Umbilical cord (tissue), 2 donors: ENCODE measurements around the gene TRAF2. TPM values are rescaled to one million over a fixed set of nuclear protein-coding genes. Genes with fewer than 3 reads are reported as not detected.
"Not testable (repeated sequence)": the region's sequence is repeated elsewhere in the genome, so short reads cannot be mapped to it uniquely, and the experiment has no call there.

Experiments
- DNase-seq: peaks from one replicate; pipeline ENCODE4 v3.0.0-alpha.2; 2015; ENCODE audit warnings: low spot score
- total RNA-seq: library from RNA; depleted of rRNA; stranded (reverse); fragments of >200 nt; gene quantifications from one replicate; pipeline ENCODE4 v1.2.3, GENCODE V29; 2014; ENCODE audit warnings: low replicate concordance; ENCODE audit not compliant: insufficient read depth

Gene TRAF2
- total RNA-seq, 1 donor from 2014 or later = 5.1 TPM

DNA sequence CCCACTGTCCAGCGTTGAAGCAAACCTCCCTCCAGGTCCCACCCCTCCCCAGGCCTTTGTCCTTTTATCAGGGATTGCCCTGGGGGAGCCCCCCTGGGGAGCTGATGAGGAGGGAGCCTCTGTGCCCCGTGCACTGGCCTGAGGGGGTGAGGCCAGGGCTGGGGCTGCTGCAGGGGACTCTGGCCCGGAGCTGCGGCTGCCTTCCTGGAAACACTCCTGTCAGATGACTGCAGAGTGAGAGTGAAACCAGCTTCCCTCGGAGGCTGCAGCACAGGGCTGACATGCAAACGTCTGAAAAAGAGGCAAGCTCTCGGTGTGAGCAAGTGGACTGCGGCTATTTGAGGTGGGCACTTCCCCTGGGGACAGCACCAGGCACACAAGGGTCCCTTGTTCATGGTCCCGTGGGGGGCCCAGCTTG, 4.6 kb upstream of the TRAF2 start:
- DNase-seq = peak; percentile 70

DNA sequence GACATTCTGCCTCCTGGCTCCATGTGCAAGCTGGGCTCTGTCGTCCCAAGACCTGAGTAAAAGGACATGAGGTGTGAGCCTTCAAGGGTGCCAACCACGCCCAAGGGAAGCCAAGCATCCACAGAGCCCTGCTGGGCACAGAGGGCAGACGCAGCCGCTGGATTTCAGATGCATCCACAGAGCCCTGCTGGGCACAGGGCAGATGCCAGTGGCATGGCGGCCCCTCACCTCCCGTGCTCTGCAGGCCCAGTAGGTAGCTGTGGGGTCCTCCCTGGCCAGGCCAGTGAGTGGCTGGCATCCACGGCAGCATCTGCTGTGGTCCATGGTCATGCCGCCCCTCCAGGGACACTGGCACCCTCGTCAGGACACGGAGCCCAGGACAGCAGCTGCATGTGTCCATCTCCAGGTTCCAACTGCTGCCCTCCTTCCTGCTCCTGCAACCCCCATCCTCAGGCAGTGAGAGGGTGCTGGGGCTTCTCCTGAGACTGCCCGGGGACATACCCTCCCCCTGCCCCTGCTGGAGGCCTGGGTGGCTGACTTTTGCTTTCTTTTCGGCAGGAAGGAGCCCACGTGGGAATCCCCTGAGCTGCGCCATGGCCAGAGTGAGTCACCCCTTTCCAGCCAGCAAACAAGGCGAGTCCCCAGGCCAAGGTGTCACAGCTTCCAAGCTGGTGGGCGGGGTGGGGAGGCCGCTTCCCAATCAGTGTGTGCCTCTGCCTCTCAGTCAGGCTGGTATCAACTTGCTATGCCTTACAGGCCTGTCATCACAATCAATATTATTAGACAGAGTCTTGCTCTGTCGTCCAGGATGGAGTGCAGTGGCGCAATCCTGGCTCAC, 4.0 kb upstream of the TRAF2 start:
- DNase-seq = no peak

DNA sequence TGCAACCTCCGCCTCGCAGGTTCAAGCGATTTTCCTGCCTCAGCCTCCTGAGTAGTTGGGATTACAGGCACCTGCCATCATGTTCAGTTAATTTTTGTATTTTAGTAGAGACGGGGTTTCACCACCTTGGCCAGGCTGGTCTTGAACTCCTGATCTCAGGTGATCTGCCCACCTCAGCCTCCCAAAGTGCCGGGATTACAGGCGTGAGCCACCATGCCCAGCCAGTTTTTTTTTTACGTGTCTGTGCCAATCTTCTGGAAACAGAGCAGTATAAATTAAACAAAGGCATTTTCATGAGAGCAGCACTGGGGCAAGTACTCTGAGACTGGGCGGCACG, 3.4 kb upstream of the TRAF2 start:
- DNase-seq = not testable (repeated sequence)

DNA sequence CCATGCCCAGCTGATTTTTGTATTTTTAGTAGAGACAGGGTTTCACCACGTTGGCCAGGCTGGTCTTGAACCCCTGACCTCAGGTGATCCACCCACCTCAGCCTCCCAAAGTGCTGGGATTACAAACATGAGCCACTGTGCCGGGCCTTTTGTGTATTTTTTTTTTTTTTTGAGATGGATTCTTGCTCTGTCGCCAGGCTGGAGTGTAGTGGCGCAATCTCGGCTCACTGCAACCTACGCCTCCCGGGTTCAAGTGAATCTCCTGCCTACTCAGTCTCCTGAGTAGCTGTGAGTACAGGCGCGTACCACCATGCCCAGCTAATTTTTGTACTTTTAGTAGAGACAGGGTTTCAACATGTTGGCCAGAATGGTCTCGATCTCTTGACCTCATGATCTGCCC, 2.6 kb upstream of the TRAF2 start:
- not testable (repeated sequence) for DNase-seq

DNA sequence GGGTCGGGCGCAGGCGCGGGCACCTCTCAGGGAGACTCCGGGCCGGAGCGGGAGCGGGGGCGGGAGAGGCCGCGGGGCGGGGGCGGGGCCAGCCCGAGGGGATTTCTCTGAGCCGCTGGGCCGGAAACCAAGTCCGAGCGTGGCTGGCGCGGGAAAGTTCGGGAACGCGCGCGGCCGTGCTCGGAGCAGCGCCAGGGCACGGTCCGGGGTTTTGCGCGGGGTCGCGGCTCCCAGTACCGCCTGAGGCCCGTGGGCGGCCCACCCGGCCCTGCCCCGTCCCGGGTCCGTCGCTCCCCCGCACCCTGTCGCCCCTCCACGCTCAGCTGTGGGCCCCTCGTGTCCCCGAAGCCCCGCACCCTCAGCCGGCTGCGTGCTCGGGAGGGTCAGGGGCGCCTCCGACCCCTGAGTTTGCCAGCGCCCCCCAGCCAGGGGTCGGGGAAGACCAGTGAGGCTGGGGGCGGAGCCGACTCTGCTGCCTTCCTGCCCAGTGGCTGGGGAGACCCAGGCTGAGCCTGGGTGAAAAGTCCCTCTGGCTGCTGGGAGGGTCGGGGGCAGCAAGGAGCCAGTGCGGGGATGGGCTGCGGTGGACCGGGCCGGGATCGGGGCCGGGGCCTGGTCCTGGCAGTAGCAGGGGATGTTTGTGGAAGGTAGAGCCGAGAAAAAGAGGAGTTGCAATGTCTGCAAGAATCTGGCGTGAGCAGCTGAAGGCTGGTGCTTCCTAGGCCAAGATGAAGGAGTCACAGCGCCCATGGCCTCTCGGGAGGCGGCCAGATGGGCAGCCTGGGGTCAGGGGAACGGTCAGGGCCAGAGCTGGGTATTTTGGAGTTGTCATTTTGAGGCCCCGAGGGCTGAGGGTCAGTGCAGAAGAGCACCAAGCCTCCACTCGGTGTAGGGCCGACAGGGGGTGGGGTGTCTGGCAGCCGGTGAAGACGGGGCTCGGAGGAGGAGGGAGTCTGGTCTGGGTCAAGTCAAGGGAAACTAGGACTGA, 588 bp downstream of the TRAF2 start:
- DNase-seq = peak; percentile 16

DNA sequence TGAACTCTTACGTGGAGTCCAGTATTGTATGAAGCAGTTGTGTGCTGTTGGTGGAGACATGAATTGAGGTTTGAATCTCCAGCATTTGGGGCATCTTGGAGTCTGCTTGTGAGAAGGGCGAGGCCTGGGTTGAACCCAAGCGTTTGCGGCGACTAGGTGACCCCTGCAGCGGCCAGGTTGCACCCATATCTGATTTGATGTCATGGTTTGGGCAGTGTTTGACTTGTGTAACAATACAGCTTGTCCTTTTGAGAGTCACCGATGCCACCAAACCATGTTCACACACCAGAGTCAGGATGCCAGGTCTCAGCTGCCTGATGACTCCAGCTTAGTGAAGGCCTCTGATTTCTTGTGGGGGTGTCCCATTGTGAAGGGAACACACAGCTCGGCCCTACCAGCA, 2.1 kb downstream of the TRAF2 start:
- no peak for DNase-seq

DNA sequence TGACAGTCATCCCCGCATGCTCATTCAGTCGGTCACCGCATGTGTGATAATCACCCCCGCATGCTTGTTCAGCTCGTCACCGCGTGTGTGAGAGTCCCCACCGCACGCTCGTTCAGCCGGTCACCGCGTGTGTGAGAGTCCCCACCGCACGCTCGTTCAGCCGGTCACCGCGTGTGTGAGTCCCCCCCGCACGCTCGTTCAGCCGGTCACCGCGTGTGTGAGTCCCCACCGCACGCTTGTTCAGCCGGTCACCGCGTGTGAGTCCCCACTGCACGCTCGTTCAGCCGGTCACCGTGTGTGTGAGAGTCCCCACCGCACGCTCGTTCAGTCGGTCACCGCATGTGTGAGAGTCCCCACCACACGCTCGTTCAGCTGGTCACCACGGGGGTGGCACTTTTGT, 3.5 kb downstream of the TRAF2 start:
- DNase-seq = no peak

DNA sequence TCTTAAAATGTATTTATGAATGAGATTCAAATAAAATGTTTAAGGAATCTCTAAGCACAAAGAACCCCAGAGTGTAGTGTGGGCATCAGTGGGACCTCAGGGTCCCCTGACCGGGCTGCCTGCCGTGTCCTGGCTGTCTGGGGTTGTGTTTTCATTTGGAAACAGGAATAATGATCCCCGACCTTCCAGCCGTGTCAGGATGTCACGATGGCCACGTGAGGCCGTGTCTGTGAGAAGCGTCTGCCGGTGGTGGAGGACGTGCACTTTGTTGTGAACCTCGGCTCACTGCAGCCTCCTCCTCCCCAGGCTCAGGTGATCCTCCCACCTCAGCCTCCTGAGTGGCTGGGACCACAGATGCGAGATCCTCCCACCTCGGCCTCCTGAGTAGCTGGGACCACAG, 4.3 kb downstream of the TRAF2 start:
- no peak for DNase-seq

DNA sequence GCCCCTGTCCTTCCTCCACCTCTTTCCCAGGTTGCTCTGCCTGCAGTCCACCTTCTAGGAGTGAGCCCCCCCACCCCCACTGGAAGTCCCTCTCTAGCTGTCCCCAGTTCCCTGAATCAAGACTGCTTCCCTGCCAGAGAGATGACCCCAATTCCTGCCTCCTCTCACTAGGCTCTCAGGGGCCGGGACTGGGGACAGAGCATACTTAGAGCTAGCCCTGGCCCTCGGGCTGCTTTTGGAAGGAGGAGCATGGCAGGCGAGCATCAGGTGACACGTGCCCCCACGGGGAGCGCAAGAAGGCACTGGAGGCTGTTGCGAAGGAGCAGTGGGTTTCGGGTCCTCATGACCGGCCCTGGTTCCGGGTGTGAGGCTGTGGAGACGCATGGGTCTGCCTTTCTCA, 9.7 kb downstream of the TRAF2 start:
- DNase-seq = no peak

DNA sequence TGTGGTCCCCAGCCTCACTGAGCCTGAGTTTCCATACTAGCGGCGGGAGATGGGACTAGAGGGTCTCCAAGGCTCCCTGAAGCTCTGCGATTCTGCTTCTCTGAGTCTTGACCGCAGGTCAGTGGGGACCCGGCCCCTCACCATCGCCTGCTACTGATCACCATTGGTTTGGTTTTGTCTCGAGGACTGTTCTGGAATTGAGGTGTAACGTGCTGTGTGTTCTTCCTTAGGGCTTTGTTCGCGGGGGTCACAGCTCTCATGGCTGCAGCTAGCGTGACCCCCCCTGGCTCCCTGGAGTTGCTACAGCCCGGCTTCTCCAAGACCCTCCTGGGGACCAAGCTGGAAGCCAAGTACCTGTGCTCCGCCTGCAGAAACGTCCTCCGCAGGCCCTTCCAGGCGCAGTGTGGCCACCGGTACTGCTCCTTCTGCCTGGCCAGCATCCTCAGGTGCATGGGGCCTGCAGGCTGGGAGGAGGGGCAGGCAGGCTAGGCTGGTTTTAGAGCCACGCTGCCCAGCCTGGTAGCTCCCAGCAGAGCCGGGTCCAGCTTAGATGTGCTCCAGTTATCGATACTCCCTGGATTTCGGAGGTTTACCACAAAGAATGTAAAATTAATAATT, 12.3 kb downstream of the TRAF2 start:
- DNase-seq = no peak

DNA sequence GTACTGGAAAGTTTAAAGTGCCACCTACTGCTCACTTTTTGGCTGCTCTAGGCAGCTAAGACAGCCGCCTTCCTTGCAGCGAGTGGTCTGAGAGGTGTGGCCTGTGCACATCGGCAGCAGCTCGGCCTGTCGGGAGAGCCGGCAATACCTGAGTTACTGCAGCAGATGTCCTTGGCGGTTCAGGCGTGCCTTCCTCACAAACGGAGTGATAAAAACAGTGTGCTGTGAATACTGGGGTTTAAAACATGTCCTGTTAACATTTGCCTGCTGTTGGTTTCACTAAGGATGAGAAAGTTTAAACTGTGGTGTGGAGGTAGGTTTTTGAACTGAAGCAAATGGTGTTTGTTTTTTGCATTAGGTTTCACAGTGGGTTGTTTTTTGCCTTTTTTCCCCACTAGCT, 12.9 kb downstream of the TRAF2 start:
- DNase-seq = peak; percentile 9

DNA sequence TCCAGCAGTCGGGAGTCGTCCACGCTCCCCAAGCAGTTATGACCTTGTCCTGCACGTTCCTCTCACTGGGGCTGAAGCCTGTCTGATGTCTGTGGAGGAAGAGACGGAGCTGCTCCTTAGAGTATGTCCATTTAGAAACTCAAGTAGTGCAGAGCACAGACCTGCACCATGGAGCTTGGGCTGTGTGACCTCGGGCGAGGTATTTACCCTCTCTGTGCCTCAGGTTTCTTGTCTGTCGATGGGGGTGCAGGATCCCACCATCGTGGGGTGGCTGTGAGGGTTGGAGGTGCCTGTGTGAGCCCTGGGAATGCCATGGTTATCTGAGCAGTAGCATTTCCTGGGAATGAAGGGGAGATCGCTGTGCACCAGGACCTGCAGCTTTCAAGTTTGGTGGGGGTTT, 14.2 kb downstream of the TRAF2 start:
- no peak for DNase-seq

DNA sequence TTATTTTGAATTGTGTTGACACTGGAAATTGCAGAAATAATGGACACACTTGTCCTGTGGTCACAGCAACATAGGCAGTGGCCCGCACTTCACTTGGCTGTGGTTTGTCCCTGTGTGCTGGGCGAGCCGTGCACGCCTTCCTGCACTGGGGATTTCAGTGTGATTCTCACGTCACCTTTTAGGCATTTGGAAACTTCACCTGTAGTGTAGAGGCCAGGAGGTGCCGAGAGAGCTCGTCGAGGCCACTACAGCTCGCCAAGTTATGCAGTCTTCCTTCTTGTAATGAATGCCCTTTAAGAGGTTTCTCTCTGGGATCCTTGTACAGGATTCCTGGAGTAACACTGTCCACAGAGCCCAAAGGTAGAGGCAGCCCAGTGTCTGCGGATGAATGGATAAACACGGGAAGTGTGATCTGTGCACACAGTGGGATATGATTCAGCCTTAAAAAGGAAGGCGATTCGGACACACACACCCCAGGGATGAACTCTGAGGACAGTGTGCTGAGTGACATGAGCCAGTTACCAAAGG, 14.7 kb downstream of the TRAF2 start:
- DNase-seq = no peak

DNA sequence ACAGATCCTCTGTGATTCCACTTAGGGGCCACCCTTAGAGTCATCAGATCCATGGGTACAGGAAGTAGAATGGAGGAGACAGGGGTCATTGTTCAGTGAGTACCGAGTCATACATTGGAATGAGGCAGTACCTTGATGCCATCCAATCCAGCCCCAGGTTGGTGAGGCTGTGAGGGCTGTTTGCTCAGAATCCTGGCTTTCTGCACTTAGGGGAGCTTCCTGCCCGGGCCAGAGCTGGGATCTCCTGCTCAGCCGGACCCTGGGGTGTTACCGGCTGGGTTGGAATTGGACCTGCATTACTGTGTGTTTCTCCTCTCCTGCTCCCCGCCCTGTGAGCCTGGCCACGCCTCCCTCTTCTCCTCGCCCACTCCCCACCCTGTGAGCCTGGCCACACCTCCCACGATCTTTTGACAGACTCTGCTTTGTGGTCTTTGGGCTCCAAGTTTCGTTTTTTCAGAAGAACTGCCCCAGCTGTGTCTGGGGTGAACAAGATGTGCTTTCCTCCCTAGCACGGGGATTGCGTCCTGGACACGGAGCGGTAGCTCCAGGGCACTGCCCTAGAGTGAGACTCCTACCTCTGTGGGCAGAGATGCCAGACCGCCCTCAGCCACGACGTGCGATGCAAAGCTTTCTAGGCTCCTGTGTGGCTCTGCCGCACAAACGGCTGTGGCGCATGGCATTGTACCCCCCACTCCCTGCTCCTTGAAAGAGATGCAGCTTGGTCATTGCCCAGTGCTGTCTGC, 15.4 kb downstream of the TRAF2 start:
- DNase-seq = no peak

DNA sequence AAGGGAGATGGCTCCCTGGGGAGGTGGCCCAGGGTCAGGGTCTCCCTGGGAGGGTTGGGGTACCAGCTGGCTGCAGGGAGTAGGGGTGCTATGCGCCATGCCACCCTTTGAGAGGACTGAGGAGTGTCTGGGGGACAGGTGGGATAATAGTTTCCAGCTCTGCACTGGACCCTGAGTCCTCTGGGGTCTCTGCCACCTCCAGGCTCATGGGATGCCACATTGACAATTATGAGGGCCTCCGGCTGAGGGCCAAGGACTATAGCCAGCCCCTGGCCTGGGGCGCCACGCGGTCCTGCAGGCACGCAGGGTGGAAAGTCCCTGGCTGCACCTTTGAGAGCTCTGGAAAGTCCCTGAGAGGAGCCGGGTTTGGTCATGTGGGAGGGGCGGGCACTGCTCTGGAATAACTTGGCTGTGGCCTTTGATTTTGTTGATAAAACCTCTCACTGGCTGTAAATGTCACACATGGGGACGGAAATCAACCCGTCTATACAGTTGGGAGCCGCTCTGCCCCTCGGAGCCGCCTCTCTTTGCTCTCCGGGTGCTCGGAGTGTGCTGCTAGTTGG, 16.0 kb downstream of the TRAF2 start:
- DNase-seq = no peak

DNA sequence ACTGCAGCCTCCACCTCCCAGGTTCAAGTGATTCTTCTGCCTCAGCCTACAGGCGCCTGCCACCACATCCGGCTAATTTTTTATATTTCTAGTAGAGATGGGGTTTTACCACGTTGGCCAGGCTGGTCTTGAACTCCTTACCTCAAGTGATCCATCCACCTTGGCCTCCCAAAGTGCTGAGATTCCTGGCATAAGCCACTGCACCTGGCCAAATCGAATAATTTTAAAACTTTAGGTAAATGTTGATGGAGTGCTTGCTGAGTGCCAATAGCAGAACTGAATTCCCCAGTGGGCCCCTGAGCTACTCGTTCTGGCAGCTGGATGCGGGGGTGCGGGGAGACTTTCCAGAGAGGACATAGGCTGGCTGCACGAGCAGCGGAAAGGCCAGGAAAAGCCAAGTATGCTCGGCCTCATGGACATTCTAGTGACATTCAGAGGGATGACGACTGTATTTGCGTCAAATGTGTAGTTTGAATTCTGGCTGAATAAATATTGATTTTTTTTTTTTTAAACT, 16.8 kb downstream of the TRAF2 start:
- no peak for DNase-seq

DNA sequence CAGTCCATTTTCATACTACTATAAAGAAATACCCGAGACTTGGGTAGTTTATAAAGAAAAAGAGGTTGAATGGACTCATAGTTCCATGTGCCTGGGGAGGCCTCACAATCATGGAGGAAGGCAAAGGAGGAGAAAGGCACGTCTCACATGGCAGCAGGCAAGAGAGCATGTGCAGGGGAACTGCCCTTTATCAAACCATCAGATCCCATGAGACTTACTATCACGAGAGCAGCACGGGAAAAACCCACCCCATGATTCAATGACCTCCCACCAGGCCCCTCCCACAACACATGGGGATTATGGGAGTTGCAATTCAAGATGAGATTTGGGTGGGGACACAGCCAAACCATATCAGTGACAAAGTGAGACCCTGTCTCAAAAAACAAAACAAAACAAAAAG, 19.9 kb downstream of the TRAF2 start:
- no peak for DNase-seq

DNA sequence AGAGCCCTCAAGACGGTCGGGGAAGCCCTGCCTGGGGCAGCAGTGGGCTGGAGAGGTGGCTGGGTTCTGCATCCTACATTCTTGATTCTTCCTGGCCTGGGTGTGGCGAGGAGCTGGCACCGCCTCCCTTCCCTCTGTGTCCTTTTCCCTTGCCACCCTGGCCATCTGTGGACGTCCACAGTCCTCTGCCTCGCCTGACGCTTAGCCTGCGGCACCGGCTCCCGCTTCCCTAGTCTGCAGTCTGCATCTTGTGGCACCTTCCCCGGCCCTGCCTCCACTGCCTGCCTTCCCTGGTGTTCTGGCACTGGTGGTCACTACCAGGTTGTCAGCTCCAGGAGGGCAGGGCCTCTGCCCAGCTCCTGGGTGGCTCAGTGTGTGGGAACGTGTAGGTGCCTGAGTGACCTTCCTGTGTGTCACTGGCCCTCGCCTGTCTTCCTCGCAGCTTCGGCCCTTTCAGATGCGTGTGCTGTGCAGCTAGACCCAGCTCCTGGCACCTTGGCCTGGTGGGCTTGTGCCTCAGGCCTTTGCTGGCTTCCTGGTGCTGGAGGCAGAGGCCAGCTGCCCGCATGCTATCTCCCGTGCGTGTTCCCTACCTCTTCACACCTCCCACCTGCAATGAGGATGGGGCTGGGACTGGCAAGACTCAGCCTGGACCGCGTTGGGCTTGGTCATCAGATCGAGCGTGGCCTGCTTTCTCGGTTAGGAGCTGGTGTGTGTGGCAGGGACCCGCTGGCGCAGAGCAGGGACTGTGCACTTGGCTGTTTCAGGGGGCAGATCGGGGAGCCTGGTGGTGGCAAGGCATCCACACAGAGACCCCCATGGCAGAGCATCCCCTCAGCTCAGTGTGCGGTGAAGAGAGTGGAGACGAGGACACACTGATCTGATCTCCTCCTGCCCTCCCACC, 20.9 kb downstream of the TRAF2 start:
- no peak for DNase-seq

DNA sequence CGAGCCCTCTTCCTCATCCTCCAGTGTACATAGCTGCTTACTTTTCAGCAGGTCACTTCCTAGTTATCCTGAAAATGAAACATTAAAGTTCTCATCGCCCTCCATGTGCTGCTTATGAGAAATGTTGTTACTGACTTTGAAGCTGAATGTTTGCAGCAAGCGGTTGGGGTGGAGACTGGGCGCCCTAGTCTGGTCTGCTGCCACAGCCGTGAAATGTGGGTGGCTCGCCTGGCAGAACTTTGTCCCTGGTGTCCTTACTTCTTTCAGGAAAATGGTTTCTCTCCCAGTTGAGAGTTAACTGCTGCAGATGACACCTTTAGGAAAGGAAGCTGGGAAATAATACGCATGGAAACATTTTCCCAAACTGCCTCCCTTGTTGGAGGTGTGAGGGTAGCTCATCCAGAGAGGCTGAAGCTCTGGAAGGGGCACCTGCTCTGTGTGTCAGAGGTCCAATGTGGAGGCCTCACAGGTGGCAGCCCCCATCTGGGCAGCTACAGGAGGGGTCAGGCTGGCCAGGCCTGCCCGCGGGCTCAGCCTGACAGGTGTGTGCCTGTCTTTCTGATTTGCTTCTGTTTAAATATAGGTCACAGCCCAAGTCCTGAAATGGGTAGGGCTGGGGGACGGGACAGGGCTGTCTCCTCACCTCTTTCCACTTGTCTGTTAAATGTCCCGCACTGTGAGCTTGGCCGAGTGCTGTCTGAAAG, 24.0 kb downstream of the TRAF2 start:
- no peak for DNase-seq
